Keratinocyte (primary cell): Measurements from ENCODE around the gene NVL. TPM values are rescaled to one million over a fixed set of nuclear protein-coding genes. Genes with fewer than 3 reads are reported as not detected.

Experiments used
- DNase-seq: peaks from one replicate; pipeline ENCODE4 v3.0.0-alpha.2; 2011; ENCODE audit warnings: low read depth, missing footprints, low spot score
- FAIRE-seq: peaks from 2 replicates; lab custom pipeline; 2011; peaks lifted over from hg19 to GRCh38; lab: Jason Lieb, UNC
- H2AFZ ChIP-seq: 2 replicates; pipeline ENCODE4 v1.6.0; 2012; ENCODE audit warnings: low read length, control low read depth, inconsistent platforms; ENCODE audit not compliant: control insufficient read depth
- H3K27ac ChIP-seq: 2 replicates; pipeline ENCODE4 v1.5.1; 2011; ENCODE audit warnings: low read length; ENCODE audit not compliant: control insufficient read depth, insufficient read depth
- H3K27me3 ChIP-seq: 3 replicates; pipeline ENCODE4 v1.6.0; 2011; ENCODE audit warnings: low read length; ENCODE audit not compliant: control insufficient read depth, insufficient read depth; ENCODE audit errors: extremely low read depth
- H3K36me3 ChIP-seq, 2 experiments: 2 replicates in 1 of 2; 3 replicates in 1 of 2; pipeline ENCODE4 v1.5.1; 2011; ENCODE audit warnings: low read length in 2 of 2, mild to moderate bottlenecking in 1 of 2; ENCODE audit not compliant: control insufficient read depth in 2 of 2, insufficient read depth in 2 of 2; ENCODE audit errors: extremely low read depth in 1 of 2
- H3K4me1 ChIP-seq: 3 replicates; pipeline ENCODE4 v1.5.1; 2011; ENCODE audit warnings: low read length; ENCODE audit not compliant: control insufficient read depth, insufficient read depth; ENCODE audit errors: extremely low read depth
- H3K4me2 ChIP-seq: 3 replicates; pipeline ENCODE4 v1.6.0; 2011; ENCODE audit warnings: low read depth, low read length; ENCODE audit not compliant: control insufficient read depth, insufficient read depth; ENCODE audit errors: extremely low read depth
- H3K4me3 ChIP-seq, 3 experiments: fragments of 200-600 bp in 1 of 3; sonication (generic) in 1 of 3; 2 replicates in 2 of 3; 3 replicates in 1 of 3; pipeline ENCODE4 v1.5.1; 2011 to 2016; ENCODE audit warnings: low read length in 3 of 3, mild to moderate bottlenecking in 3 of 3, control low read depth in 2 of 3, inconsistent platforms in 1 of 3, low read depth in 1 of 3, mixed read lengths in 1 of 3, mixed run types in 1 of 3, moderate library complexity in 1 of 3; ENCODE audit not compliant: control insufficient read depth in 2 of 3, insufficient read depth in 2 of 3; ENCODE audit errors: extremely low read depth in 1 of 3
- H3K79me2 ChIP-seq: 2 replicates; pipeline ENCODE4 v1.6.0; 2012; ENCODE audit warnings: low read length; ENCODE audit not compliant: control insufficient read depth, insufficient read depth
- H3K9ac ChIP-seq: 3 replicates; pipeline ENCODE4 v1.6.0; 2011; ENCODE audit warnings: low read length; ENCODE audit not compliant: control insufficient read depth, insufficient read depth; ENCODE audit errors: extremely low read depth
- H3K9me1 ChIP-seq: 3 replicates; pipeline ENCODE4 v1.6.0; 2011; ENCODE audit warnings: low read length; ENCODE audit not compliant: control insufficient read depth, insufficient read depth; ENCODE audit errors: extremely low read depth
- H3K9me3 ChIP-seq: 2 replicates; pipeline ENCODE4 v1.5.1; 2012; ENCODE audit warnings: low read depth, low read length; ENCODE audit not compliant: control insufficient read depth
- H4K20me1 ChIP-seq: 3 replicates; pipeline ENCODE4 v1.6.0; 2011; ENCODE audit warnings: low read length; ENCODE audit not compliant: control insufficient read depth, insufficient read depth; ENCODE audit errors: extremely low read depth
- EZH2 ChIP-seq: IDR thresholded peaks from one replicate; pipeline ENCODE4 v1.6.1; 2012; ENCODE audit warnings: inconsistent platforms, mild to moderate bottlenecking, low read length, moderate library complexity
- dilution Hi-C: fragments of 300-500 bp; cut with MboI; formaldehyde crosslinking; loops from one replicate; pipeline ENCODE4 v1.7.0; 2020; ENCODE audit warnings: low sequenced_read_pairs; ENCODE audit not compliant: extremely low pct_ligation_motif_present
- polyA minus RNA-seq, 3 experiments: library from RNA; depleted of rRNA, polyadenylated mRNA; stranded (reverse); fragments of >200 nt; gene quantifications; 1 replicate in 1 of 3; 2 replicates in 1 of 3; 3 replicates in 1 of 3; pipeline ENCODE4 v1.2.3, GENCODE V29; 2011
- polyA plus RNA-seq, 5 experiments: library from polyadenylated mRNA; depleted of rRNA in 3 of 5; stranded (reverse) in 3 of 5; stranded (forward) in 1 of 5; unstranded in 1 of 5; fragments of >200 nt; gene quantifications; 1 replicate in 1 of 5; 2 replicates in 3 of 5; 3 replicates in 1 of 5; pipeline versions ENCODE4 v1.2.1 to v1.2.3, GENCODE V29; 2011 to 2012; ENCODE audit warnings: missing spikeins in 2 of 5, low read depth in 1 of 5, low replicate concordance in 1 of 5
- TF ChIP-seq, protein P1 (sequence below), 3 experiments: IDR thresholded peaks in 1 of 3; conservative IDR thresholded peaks in 1 of 3; optimal IDR thresholded peaks in 1 of 3; 2 replicates in 2 of 3; 3 replicates in 1 of 3; pipeline versions ENCODE3 to v1.5.1; 2011; ENCODE audit warnings: low read length in 3 of 3, mild to moderate bottlenecking in 3 of 3, moderate library complexity in 2 of 3, control low read depth in 1 of 3, inconsistent platforms in 1 of 3; ENCODE audit not compliant: insufficient read depth in 2 of 3; ENCODE audit errors: extremely low read depth in 1 of 3

The NVL gene
- 17.9 to 25.4 TPM (median 24.9 TPM) in 3 replicates for polyA plus RNA-seq
- 68.2 TPM for polyA plus RNA-seq (2011; ENCODE audit: low read depth)
- polyA plus RNA-seq (2011; cell fraction: cytosol; rRNA removed): 16.4 and 20.1 TPM in 2 replicates
- 33.8 and 35.4 TPM in 2 replicates for polyA plus RNA-seq (2011; cell fraction: nucleus; rRNA removed)
- polyA plus RNA-seq (2012; ENCODE audit: low replicate concordance): 9.9 and 18.1 TPM in 2 replicates
- 13.4 to 26.4 TPM (median 14.3 TPM) in 3 replicates for polyA minus RNA-seq
- polyA minus RNA-seq (2011; cell fraction: cytosol; rRNA and poly(A)+ RNA removed): 15.0 TPM
- polyA minus RNA-seq (2011; cell fraction: nucleus; rRNA and poly(A)+ RNA removed): 16.6 and 30.8 TPM in 2 replicates

DNA sequence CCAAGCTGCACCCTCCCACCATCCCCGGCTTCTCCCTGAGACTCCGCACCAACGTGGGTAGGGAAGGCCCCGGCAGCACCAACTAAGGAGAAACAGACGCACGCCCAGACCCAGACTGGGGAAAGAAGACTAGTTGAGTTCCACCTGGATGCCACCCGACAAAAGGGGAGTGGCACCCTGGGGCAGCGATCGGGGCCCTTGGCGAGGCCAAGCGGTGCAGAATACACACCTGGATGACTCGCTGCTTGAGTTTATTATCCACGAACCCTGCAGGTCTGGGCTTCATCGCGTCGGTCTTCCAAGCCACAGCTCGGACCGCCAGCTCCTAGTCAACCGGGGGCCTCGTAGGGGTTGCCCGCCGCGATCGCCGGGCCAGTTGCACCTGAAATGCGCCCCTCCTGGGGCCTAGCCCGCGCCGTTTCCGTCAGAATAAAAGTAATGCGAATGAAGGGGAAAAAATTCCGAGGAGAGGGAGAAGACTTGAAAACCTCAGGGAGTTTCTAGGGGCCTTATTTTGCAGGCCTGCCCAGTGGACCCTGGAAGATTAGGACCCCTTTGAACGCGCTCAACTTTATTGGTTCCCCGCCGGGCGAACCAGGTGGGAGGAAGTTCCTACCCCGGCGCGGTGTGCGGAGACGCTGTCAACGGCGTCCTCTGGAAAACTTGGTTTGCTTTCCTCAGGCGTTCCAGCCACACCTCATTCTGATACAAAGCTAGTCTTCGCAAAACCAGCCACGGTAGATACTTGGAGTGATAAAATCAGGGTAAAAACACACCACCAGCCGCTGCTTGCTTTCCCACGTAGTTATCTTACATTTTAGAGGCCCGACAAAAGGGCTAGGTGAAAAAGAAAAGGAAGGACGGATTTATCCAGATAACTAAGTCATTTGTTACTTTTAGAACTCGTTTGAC lies at the start of gene NVL:
Gene NVL, minus strand, starts transcription at position 331 of the 912 bp plus-strand sequence. Its CDS starts 45 bp downstream, at position 286.
- Histone ChIP-seq H3K36me3 (no peaks in the 10 kb centered on the region), H2AFZ (peak within 1 kb of the TSS; percentile 96), H3K79me2 (peaks cover 40% of the 10 kb centered on the region), H3K4me3 (peak within 1 kb of the TSS; percentile 90 to 97 (median 94)), H3K9me3 (no peaks in the 10 kb centered on the region), H3K4me2 (peak within 1 kb of the TSS; percentile 86), H3K9me1 (no peaks in the 10 kb centered on the region), H4K20me1 (no peaks in the 10 kb centered on the region), H3K27ac (peak within 1 kb of the TSS; percentile 94), H3K27me3 (no peaks in the 10 kb centered on the region), H3K9ac (peak within 1 kb of the TSS; percentile 93), H3K4me1 (peaks cover 13% of the 10 kb centered on the region)
- TF ChIP-seq EZH2: no peak
- TF ChIP-seq, protein P1, sequence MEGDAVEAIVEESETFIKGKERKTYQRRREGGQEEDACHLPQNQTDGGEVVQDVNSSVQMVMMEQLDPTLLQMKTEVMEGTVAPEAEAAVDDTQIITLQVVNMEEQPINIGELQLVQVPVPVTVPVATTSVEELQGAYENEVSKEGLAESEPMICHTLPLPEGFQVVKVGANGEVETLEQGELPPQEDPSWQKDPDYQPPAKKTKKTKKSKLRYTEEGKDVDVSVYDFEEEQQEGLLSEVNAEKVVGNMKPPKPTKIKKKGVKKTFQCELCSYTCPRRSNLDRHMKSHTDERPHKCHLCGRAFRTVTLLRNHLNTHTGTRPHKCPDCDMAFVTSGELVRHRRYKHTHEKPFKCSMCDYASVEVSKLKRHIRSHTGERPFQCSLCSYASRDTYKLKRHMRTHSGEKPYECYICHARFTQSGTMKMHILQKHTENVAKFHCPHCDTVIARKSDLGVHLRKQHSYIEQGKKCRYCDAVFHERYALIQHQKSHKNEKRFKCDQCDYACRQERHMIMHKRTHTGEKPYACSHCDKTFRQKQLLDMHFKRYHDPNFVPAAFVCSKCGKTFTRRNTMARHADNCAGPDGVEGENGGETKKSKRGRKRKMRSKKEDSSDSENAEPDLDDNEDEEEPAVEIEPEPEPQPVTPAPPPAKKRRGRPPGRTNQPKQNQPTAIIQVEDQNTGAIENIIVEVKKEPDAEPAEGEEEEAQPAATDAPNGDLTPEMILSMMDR (optimal IDR thresholded peaks at IDR 0.05 in 1 of 3, IDR thresholded peaks at IDR 0.05 in 1 of 3, conservative IDR thresholded peaks at IDR 0.05 in 1 of 3; ENCODE audit: extremely low read depth in 1 of 3, insufficient read depth in 2 of 3, low read length in 3 of 3): no peak
- FAIRE-seq: peak; percentile 55
- dilution Hi-C loops: no loop called here
- DNase-seq: peak; percentile 48

DNA sequence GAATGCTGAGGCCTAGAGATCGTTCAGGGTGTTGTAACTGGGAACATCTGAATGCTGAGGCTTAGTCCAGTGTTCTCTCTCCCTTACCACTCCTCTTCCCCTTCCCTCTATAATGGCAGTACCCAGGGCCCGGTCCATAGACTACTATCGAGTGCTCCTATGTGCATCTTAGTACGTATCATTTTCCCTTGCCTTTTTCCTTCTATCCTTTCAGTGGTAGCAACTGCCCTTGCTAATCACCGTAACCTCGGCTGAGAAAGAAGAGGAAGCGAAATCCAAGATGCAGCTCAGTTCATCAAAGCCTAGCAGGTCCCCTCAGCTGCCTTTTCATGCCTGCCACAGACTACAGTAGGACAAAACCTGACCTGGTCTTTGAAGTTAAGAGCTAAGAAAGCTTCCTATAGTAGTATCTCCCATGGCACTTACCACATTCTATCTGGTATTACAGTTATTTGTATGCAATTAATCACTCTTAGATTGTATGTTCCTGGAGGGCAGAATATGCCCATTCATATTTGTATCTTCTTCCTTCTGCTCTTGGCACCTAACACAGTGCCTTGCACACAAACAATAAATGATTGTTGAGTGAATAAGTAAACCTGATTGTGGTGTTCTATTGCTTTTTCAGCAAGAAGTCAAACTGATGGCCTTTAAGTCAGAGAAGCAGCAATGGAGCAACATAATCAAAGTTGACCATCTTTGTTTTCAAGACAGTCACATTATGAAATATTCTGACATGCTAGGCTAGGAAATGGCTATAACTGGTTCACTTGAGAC lies 49.1 kb upstream of the NVL start:
- H4K20me1 ChIP-seq: no peaks in the 10 kb centered on the region
- H3K27ac ChIP-seq: no peak overlapping the region
- TF ChIP-seq, protein P1 (optimal IDR thresholded peaks at IDR 0.05 in 1 of 3, IDR thresholded peaks at IDR 0.05 in 1 of 3, conservative IDR thresholded peaks at IDR 0.05 in 1 of 3; ENCODE audit: extremely low read depth in 1 of 3, insufficient read depth in 2 of 3, low read length in 3 of 3): no peak
- TF ChIP-seq EZH2: no peak
- FAIRE-seq (no peak), DNase-seq (no peak)
- no peaks in the 10 kb centered on the region for H3K27me3 ChIP-seq
- peaks cover 7 to 8% of the 10 kb centered on the region in 2 experiments for H3K36me3 ChIP-seq
- H2AFZ ChIP-seq: no peak overlapping the region
- no peaks in the 10 kb centered on the region for H3K9me1 ChIP-seq
- H3K4me1 ChIP-seq: no peaks in the 10 kb centered on the region
- H3K9me3 ChIP-seq: no peaks in the 10 kb centered on the region
- H3K79me2 ChIP-seq: no peaks in the 10 kb centered on the region
- H3K4me3 ChIP-seq: no peak overlapping the region
- no peak overlapping the region for H3K9ac ChIP-seq
- no peak overlapping the region for H3K4me2 ChIP-seq
- dilution Hi-C loops: no loop called here
